ENCODE data around the gene PPARA.

DNA sequence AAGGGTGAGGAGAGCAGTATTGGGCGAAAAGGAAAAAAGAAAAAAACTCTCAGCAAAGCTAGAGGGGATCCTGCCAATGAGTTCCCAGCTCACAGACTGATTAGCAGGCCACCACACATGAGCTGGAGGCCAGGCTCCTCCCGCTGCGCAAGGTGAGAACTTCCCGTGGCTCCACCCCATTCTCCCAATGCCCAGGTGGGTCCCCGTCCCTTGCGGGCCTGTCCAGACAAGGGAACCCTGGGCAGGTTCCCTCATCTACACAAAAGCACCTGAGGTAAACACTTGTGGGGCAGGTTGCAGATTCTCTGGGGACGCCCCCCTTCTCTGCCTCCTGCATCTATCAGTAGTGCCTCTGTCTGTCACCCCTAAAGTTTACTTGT is 53.3 kb downstream of the PPARA start:
- TF ChIP-seq EZH2phosphoT487 (IDR thresholded peaks at IDR 0.05; ENCODE audit: low read length) = no peak
- TF ChIP-seq, protein P1, sequence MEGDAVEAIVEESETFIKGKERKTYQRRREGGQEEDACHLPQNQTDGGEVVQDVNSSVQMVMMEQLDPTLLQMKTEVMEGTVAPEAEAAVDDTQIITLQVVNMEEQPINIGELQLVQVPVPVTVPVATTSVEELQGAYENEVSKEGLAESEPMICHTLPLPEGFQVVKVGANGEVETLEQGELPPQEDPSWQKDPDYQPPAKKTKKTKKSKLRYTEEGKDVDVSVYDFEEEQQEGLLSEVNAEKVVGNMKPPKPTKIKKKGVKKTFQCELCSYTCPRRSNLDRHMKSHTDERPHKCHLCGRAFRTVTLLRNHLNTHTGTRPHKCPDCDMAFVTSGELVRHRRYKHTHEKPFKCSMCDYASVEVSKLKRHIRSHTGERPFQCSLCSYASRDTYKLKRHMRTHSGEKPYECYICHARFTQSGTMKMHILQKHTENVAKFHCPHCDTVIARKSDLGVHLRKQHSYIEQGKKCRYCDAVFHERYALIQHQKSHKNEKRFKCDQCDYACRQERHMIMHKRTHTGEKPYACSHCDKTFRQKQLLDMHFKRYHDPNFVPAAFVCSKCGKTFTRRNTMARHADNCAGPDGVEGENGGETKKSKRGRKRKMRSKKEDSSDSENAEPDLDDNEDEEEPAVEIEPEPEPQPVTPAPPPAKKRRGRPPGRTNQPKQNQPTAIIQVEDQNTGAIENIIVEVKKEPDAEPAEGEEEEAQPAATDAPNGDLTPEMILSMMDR (IDR thresholded peaks at IDR 0.05; ENCODE audit: low read length) = no peak

All from MM.1S (cell line).